ENCODE data around the gene PRMT7. TPM values are rescaled to one million over a fixed set of nuclear protein-coding genes. Genes with fewer than 3 reads are reported as not detected.

The PRMT7 gene, protein sequence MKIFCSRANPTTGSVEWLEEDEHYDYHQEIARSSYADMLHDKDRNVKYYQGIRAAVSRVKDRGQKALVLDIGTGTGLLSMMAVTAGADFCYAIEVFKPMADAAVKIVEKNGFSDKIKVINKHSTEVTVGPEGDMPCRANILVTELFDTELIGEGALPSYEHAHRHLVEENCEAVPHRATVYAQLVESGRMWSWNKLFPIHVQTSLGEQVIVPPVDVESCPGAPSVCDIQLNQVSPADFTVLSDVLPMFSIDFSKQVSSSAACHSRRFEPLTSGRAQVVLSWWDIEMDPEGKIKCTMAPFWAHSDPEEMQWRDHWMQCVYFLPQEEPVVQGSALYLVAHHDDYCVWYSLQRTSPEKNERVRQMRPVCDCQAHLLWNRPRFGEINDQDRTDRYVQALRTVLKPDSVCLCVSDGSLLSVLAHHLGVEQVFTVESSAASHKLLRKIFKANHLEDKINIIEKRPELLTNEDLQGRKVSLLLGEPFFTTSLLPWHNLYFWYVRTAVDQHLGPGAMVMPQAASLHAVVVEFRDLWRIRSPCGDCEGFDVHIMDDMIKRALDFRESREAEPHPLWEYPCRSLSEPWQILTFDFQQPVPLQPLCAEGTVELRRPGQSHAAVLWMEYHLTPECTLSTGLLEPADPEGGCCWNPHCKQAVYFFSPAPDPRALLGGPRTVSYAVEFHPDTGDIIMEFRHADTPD
- 30.0 and 32.0 TPM in 2 replicates for total RNA-seq

DNA sequence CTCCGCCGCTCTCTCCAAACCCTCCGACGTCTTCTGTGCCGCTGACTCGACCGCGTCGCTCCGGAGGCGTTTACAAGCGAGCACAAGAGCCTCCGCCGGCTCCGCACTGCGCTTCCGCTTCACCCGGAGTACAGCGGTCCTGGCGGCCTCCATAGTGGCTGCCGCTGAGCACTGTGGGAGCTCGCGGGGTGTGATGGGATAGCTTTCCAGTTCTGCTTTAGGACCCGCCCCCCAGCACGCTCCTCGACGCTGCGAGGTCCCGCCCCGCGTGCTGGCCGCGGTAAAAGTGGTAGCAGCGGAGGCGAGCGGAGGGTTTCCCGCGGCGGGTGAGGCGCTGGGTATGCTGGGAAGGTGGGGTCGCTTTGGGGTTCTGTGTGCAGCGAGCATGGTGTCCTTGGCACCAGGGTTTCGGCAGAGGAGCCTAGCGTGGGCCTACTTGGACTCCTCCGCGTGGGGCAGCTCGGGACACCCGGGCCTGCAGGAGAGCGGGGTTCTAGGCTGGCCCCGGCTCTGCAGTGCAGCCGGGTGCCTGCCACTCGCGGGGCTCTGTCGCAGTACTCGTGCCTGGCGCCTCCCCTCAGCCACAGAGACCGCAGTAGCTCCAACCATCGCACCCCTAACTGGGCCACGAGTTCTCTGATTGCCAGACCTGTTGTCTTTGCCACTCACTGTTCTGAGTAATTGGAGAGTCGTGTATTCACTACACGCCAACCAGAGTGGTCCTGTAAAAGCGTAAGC, at the start of gene PRMT7, which contains the start of gene SLC7A6OS:
Gene PRMT7 (plus strand): TSS at position 246 of the 738 bp plus-strand sequence. CDS start 4,961 bp downstream, outside the sequence.
Gene SLC7A6OS (minus strand): TSS at position 173 of the 738 bp plus-strand sequence. CDS start 20 bp downstream, at position 153.

DNA sequence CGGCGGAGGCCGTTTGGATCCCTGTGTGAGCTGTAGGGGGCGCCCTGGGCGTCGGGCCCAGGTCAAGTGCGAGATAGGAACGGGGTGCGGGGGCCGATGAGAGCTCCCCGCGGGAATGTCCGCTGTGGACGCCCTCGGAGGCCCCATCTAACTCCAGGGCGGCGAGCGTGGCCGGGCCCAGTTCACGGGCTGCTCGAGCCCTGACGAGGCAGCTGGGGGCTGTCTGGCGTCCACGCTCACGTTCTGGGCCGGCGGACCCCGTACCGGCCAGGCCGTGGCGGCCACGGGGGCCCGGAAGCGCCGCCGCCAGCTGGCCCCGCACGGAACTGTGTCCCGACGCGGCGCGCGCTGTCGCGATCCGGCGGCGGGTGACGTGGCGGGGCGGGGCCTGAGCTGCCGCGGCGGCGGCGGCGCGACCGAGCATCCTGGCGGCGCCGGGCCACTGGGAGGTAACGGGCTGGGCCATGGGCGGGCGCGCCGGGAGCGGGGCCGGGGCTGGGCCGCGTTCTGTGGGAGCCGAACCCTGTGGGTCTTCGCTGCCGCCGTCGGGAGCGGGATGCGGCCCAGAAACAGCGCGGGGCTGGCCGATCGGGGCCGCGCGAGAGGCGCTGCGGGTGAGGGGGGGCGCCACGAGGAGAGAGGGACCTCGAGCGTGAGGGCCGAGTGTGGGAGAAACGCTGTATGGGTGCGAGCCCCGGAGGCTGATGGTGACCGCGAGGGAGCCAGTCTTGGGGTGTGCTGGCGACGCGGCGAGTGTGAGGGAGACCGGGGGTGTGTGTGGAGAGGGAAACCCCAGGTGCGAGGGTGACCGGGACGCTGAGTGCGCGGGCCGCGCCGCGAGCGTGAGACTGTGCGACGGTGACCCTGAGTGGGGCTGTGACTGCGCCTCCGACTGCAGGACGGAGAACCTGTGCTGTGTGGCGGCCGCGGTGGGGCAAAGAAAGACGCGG, 46.4 kb upstream of the PRMT7 start, which contains the start of gene SLC7A6:
Gene SLC7A6 (plus strand): TSS at position 399 of the 950 bp plus-strand sequence. CDS start 10,201 bp downstream, outside the sequence.

Other genes starting within 250 kb of the PRMT7 start
- 17.5 and 20.3 TPM in 2 replicates for gene NFATC3, start 225.6 kb upstream of the PRMT7 start, total RNA-seq
- gene ESRP2, start 74.9 kb upstream of the PRMT7 start, total RNA-seq, result 0.36 and 1.1 TPM in 2 replicates
- 12.6 and 16.0 TPM in 2 replicates for gene PLA2G15, start 65.6 kb upstream of the PRMT7 start, total RNA-seq
- 21.7 and 38.7 TPM in 2 replicates for gene SLC7A6, start 46.5 kb upstream of the PRMT7 start, total RNA-seq
- gene SLC7A6OS, start 73 bp upstream of the PRMT7 start, total RNA-seq, result 4.3 and 4.7 TPM in 2 replicates
- gene SMPD3, start 137.5 kb downstream of the PRMT7 start, total RNA-seq, result not detected in 2 replicates
- 12.5 and 53.1 TPM in 2 replicates for gene ZFP90, start 228.3 kb downstream of the PRMT7 start, total RNA-seq